DOHH2 (cell line): Measurements from ENCODE around the gene SCUBE3.

ENCODE experiments used
- EZH2phosphoT487 ChIP-seq: fragments of 200-600 bp; sonication (generic); IDR thresholded peaks from 2 replicates; pipeline ENCODE4 v1.6.1; 2017; ENCODE audit warnings: borderline replicate concordance, mild to moderate bottlenecking, antibody characterized with exemption, low read length, moderate library complexity, mixed read lengths
- TF ChIP-seq, protein P1 (sequence below): fragments of 200-600 bp; sonication (generic); IDR thresholded peaks from one replicate; pipeline ENCODE4 v1.5.1; 2014; ENCODE audit warnings: antibody characterized with exemption, mild to moderate bottlenecking, low read depth, low read length; ENCODE audit not compliant: poor library complexity, severe bottlenecking

DNA sequence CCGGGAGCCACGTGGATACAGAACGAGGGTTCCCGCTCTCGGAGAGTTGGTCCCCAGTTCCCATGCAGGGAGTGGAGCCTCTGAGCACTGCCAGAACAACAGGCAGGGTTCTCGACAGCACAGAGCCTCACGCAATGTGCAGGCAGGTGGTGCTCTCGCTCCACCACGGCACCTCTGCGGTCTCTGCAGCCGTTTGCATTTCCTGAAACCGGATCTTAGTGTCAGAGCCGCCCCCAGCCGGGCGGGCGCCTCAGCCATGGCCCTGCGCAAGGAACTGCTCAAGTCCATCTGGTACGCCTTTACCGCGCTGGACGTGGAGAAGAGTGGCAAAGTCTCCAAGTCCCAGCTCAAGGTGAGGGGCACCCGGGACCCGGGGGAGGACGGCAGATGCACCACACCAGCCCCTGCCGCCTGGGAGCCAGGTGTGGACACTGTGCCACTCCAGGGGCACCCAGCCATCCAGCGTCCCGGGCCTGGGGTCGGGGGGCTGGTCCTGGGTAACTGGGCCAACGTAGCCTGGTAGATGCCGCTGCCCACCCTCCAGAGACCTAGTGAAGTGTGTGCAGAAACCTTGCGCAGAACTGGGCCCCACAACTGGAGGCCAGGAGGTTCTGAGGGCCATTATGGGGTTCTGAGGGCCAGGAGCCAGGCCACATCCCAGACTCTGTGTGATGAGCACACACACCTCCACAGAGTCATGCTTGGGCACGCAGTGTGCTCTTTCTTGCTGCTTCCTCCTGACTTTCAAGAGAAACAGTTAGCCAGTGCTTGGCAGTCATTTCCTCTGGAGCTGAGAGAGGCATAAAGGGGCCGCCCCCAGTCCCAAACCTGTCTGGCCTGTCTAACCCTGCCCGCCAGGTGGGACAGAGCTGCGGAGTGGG lies 84.1 kb downstream of the SCUBE3 start, which contains the start of gene DEF6:
- TF ChIP-seq, protein P1, sequence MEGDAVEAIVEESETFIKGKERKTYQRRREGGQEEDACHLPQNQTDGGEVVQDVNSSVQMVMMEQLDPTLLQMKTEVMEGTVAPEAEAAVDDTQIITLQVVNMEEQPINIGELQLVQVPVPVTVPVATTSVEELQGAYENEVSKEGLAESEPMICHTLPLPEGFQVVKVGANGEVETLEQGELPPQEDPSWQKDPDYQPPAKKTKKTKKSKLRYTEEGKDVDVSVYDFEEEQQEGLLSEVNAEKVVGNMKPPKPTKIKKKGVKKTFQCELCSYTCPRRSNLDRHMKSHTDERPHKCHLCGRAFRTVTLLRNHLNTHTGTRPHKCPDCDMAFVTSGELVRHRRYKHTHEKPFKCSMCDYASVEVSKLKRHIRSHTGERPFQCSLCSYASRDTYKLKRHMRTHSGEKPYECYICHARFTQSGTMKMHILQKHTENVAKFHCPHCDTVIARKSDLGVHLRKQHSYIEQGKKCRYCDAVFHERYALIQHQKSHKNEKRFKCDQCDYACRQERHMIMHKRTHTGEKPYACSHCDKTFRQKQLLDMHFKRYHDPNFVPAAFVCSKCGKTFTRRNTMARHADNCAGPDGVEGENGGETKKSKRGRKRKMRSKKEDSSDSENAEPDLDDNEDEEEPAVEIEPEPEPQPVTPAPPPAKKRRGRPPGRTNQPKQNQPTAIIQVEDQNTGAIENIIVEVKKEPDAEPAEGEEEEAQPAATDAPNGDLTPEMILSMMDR: peak; percentile 91
- TF ChIP-seq EZH2phosphoT487: no peak
